ENCODE results near the gene IGSF11. TPM values are rescaled to one million over a fixed set of nuclear protein-coding genes. Genes with fewer than 3 reads are reported as not detected.
A peak's percentile ranks its signal among the peaks of the same experiment; 100 is the strongest.

Gene IGSF11
- total RNA-seq, 2 experiments from 2014 or later: 2.0 to 2.5 TPM

DNA sequence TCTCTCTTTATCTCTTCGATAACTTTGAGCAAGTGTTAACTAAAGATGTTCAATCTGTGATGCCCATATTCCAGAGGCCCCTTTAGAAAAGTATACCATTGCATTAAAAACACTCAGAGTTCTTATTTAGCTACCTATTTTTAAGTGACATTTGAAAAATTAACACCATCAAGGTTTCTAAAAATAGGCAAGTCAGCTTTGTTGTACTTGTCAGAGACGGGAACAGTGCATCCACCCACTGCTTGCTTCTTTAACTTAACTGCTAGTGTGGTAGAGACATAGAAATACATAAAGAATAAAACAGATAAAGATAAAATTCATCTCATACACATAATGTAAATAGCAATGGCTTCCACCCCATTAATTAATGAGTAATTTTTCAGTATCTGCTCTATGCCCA, 66.0 kb downstream of the IGSF11 start:
- no peaks in the 10 kb centered on the region for H3K36me3 Mint-ChIP-seq (ENCODE audit: low read depth)
- no peak overlapping the region for H3K27ac Mint-ChIP-seq
- H3K4me1 Mint-ChIP-seq (ENCODE audit: low read depth): no peaks in the 10 kb centered on the region
- CTCF ChIA-PET: interaction anchor here (1.2 to 3.1 kb wide), 2 partner anchors 13 to 85 kb away, joined by 5 to 17 read pairs; no protein-coding TSS in a partner anchor
- ATAC-seq (no peak), DNase-seq (no peak)
- POLR2A ChIA-PET: no interaction called here
- H3K27me3 Mint-ChIP-seq (ENCODE audit: low read depth): peaks cover 14% of the 10 kb centered on the region
- no peak overlapping the region for H3K4me3 Mint-ChIP-seq
- no peaks in the 10 kb centered on the region for H3K9me3 Mint-ChIP-seq (ENCODE audit: insufficient read depth)

DNA sequence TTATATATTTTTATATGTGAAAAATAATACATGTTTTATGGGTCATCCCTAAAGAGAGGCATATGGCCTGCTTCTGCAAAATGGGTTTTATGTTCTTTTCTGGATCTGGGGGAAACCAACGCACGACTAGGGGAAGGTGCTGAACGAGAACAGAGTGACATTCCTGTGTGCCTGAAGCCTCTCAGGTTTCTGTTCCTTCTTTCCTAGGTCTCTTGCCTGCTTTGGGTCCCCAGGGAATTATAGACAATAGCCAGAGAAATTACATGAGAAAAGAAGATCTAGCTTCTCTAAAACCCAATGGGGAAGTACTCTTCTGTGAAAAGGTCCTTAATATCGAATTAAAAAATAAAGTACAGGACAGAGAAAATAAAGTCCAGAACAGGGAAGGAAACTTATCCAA, 66.5 kb downstream of the IGSF11 start:
- H3K36me3 Mint-ChIP-seq (ENCODE audit: low read depth): no peaks in the 10 kb centered on the region
- no peaks in the 10 kb centered on the region for H3K4me1 Mint-ChIP-seq (ENCODE audit: low read depth)
- CTCF ChIA-PET: interaction anchor here (0.8 to 3.1 kb wide), 5 partner anchors 12 to 85 kb away, joined by 3 to 17 read pairs (median 5); partner anchors contain the start of gene IGSF11
- no peaks in the 10 kb centered on the region for H3K9me3 Mint-ChIP-seq (ENCODE audit: insufficient read depth)
- H3K4me3 Mint-ChIP-seq: no peak overlapping the region
- ATAC-seq: no peak
- H3K27ac Mint-ChIP-seq: no peak overlapping the region
- no peak for DNase-seq
- peaks cover 14% of the 10 kb centered on the region for H3K27me3 Mint-ChIP-seq (ENCODE audit: low read depth)
- POLR2A ChIA-PET: no interaction called here

DNA sequence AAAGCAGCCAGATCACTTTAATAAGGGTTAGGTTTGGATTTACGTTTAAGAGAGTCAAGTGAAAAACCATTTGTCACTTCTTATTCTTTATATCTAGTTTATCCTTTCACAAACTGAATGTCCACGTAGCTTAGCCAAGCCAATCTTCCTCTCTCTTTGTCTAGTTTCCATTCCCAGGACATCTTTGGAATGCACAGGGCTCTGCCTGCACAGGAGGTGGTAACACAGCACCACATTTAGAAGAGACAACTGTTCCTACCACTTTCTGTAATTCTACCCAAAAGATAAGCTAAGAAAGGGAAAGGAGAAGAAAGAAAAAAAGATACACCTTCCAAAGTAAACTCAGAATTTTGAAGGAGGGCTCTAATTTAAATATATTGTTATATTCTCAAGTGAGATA, 67.9 kb downstream of the IGSF11 start:
- Mint-ChIP-seq H3K36me3 (ENCODE audit: low read depth) (no peaks in the 10 kb centered on the region), H3K4me1 (ENCODE audit: low read depth) (no peaks in the 10 kb centered on the region), H3K9me3 (ENCODE audit: insufficient read depth) (no peaks in the 10 kb centered on the region), H3K27ac (no peak overlapping the region), H3K27me3 (ENCODE audit: low read depth) (peaks cover 12% of the 10 kb centered on the region), H3K4me3 (no peak overlapping the region)
- no peak for ATAC-seq
- ChIA-PET CTCF (interaction anchor here (1.4 to 3.1 kb wide), 3 partner anchors 9 to 83 kb away, joined by 3 to 17 read pairs (median 4); no protein-coding TSS in a partner anchor), POLR2A (no interaction called here)
- no peak for DNase-seq

DNA sequence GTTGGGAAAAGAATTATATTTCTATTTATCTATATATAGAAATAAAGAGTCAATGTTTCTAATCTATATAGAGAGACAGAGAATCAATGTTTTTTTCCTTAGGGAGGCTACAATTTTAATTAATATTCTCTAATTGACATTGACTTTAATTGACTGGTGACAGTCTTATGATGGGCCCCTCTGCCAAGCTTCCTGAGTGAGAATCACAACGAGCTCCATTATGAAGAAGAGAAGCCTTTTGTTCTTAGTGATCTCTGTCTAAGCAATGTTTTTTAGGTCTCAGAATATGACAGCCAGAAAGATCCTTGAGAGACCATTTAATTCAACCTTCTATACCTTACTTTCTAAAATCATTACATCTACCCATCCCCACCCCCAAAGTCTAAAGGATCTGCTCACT, 70.9 kb downstream of the IGSF11 start:
- H3K9me3 Mint-ChIP-seq (ENCODE audit: insufficient read depth): no peaks in the 10 kb centered on the region
- no peak overlapping the region for H3K4me3 Mint-ChIP-seq
- peaks cover 8% of the 10 kb centered on the region for H3K27me3 Mint-ChIP-seq (ENCODE audit: low read depth)
- ChIA-PET POLR2A (no interaction called here), CTCF (interaction anchor here (0.6 kb wide), 1 partner anchor 79 kb away, joined by 5 read pairs; no protein-coding TSS in a partner anchor)
- no peaks in the 10 kb centered on the region for H3K4me1 Mint-ChIP-seq (ENCODE audit: low read depth)
- ATAC-seq (no peak), DNase-seq (no peak)
- H3K36me3 Mint-ChIP-seq (ENCODE audit: low read depth): no peaks in the 10 kb centered on the region
- H3K27ac Mint-ChIP-seq: no peak overlapping the region

DNA sequence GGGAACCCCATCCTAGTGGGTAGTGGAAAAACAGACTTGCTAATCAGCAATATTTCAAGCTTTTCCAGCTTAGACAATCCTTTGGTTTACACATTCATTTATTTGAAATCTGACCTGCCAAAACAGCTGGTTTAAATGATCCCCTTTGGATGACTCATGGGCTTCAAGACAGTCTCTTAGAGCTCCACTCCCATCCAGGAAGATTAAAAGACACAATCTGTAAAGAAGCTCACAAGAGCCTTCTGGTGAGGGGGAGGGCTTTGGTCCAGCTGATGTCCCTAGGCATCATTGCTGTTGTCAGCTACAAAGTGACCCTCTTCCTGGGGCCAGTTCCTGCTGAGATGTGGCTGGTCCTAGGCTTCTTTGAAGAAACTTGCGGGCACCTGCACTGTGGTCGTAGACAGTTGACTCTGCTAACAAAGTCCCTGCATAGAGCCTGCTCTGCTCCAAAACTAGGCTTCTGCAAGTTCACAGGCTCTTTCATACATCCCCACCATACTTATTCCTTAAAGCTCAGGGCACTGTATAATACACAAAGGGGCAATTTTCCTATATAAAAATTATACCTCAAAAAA, 73.7 kb downstream of the IGSF11 start:
- CTCF ChIA-PET: interaction anchor here (1.0 to 1.7 kb wide), 5 partner anchors 10 to 76 kb away, joined by 3 to 15 read pairs (median 3); partner anchors contain the start of gene IGSF11
- peaks cover 2% of the 10 kb centered on the region for H3K27me3 Mint-ChIP-seq (ENCODE audit: low read depth)
- no peak overlapping the region for H3K4me3 Mint-ChIP-seq
- POLR2A ChIA-PET: interaction anchor here (1.0 kb wide), 1 partner anchor 11 kb away, joined by 4 read pairs; no protein-coding TSS in a partner anchor
- DNase-seq (no peak), ATAC-seq (no peak)
- H3K4me1 Mint-ChIP-seq (ENCODE audit: low read depth): peaks cover 20% of the 10 kb centered on the region
- H3K36me3 Mint-ChIP-seq (ENCODE audit: low read depth): peaks cover 5% of the 10 kb centered on the region
- no peaks in the 10 kb centered on the region for H3K9me3 Mint-ChIP-seq (ENCODE audit: insufficient read depth)
- H3K27ac Mint-ChIP-seq: no peak overlapping the region

DNA sequence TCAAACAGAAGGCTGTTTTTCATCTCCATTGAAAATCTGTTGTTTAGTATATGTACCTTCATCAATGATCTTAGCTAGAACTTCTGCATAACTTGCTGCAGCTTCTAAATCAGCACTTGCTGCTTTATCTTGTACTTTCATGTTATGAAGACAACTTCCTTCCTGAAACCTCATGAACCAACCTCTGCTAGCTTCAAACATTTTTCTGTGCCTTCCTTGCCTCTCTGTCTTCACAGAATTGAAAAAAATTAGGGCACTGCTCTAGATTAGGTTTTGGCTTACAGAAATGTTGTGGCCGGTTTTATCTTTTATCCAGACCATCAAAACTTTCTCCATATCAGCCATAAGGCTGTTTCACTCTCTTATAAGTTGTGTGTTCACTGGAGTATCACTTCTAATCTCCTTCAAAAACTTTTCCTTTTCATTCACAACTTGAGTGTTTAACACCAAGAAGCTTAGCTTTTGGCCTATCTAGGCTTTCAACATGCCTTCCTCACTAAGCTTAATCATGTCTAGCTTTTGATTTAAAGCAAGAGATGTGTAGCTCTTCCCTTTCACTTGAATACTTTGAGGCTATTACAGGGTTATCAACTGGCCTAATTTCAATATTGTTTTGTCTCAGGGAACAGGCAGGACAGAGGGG, 78.6 kb downstream of the IGSF11 start:
- Mint-ChIP-seq H3K27me3 (ENCODE audit: low read depth) (no peaks in the 10 kb centered on the region), H3K4me1 (ENCODE audit: low read depth) (peaks cover 47% of the 10 kb centered on the region), H3K9me3 (ENCODE audit: insufficient read depth) (peaks cover 5% of the 10 kb centered on the region), H3K4me3 (peak overlapping the region; percentile 30), H3K36me3 (ENCODE audit: low read depth) (peaks cover 17% of the 10 kb centered on the region), H3K27ac (peak overlapping the region; percentile 92)
- ATAC-seq: peak; percentile 87
- peak; percentile 26 for DNase-seq
- ChIA-PET CTCF (interaction anchor here (0.6 to 3.5 kb wide), 7 partner anchors 11 to 285 kb away, joined by 3 to 36 read pairs (median 3); partner anchors contain the start of genes B4GALT4 and IGSF11), POLR2A (interaction anchor here (0.9 to 1.1 kb wide), 2 partner anchors 13 to 25 kb away, joined by 3 to 4 read pairs; no protein-coding TSS in a partner anchor)

DNA sequence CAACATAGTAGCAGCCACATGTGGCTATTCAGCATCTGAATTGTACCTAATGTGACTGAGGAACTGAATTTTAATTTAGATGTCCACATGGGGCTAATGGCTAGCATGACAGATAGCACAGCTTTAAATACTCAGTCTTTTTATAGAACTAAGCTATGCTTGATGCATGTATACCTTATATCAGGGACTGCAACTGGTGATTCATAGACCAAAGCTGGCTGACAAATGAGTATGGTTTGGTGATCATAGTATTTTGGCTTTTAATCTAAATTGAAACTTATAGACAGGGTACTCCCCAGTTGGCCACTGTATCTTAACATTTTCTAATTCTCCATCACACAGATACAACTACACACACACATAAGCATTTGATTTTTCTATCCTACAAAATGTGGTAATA, 83.6 kb downstream of the IGSF11 start:
- ChIA-PET POLR2A (no interaction called here), CTCF (interaction anchor here (0.7 to 1.8 kb wide), 2 partner anchors 10 to 83 kb away, joined by 3 to 6 read pairs; partner anchors contain the start of gene IGSF11)
- no peak overlapping the region for H3K27ac Mint-ChIP-seq
- H3K36me3 Mint-ChIP-seq (ENCODE audit: low read depth): peaks cover 12% of the 10 kb centered on the region
- peaks cover 5% of the 10 kb centered on the region for H3K9me3 Mint-ChIP-seq (ENCODE audit: insufficient read depth)
- H3K4me1 Mint-ChIP-seq (ENCODE audit: low read depth): peaks cover 57% of the 10 kb centered on the region
- no peak for DNase-seq
- no peaks in the 10 kb centered on the region for H3K27me3 Mint-ChIP-seq (ENCODE audit: low read depth)
- no peak overlapping the region for H3K4me3 Mint-ChIP-seq
- ATAC-seq: no peak

DNA sequence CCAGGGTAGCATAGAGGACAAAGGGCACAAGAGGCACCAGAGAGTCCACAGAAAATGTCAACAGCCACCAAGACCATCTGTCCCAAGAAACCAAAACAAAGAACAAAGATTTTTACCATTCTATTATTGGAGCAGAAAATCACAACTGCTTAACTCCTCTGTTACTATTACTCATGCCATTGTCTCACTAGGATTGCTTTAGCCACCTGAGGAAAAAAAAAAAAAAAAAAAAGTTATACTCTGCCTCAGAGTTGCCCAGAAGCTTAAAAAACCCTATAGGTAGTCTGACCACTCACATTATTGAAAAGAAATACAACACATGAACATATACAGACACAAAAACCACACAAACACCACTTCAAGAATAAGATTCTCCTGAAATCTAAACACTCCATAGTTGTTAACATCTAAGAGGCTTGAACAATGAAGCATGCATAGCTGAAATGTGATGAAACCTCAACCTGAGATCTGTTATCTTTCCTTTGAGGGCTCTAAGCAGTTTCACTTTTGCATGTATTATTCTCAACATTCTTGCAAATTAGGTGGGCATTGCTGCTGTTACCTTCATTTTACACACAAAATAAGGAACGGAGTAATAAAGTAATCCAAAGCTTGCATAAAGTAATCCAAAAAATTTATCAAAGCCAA, 85.4 kb downstream of the IGSF11 start:
- H3K9me3 Mint-ChIP-seq (ENCODE audit: insufficient read depth): peaks cover 5% of the 10 kb centered on the region
- peak overlapping the region; percentile 93 for H3K27ac Mint-ChIP-seq
- ChIA-PET POLR2A (interaction anchor here (0.7 kb wide), 1 partner anchor 12 kb away, joined by 4 read pairs; no protein-coding TSS in a partner anchor), CTCF (interaction anchor here (1.1 kb wide), 1 partner anchor 85 kb away, joined by 7 read pairs; the partner anchor contains the start of gene IGSF11)
- ATAC-seq (peak; percentile 96), DNase-seq (no peak)
- peaks cover 45% of the 10 kb centered on the region for H3K4me1 Mint-ChIP-seq (ENCODE audit: low read depth)
- no peaks in the 10 kb centered on the region for H3K27me3 Mint-ChIP-seq (ENCODE audit: low read depth)
- peaks cover 8% of the 10 kb centered on the region for H3K36me3 Mint-ChIP-seq (ENCODE audit: low read depth)
- H3K4me3 Mint-ChIP-seq: peak overlapping the region; percentile 60

DNA sequence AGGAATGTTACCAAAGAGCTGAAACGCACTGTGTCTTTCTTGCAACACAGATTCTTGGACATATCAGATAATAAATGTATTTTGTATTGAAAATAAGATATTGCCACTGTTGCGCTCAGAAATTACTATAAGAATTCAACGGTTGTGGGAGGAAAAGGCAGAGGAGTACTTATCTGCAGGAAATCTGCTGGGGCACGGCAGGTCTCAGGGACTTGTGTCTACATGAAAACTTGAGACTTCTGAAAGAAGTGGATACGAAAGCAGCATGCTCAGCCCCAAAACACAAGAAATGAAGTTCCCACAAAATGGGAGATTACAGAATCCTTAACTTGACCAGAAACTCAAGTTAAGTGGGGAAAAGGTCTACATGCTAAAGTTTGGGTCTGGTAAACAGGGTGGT, 86.5 kb downstream of the IGSF11 start:
- CTCF ChIA-PET: no interaction called here
- POLR2A ChIA-PET: no interaction called here
- Mint-ChIP-seq H3K4me1 (ENCODE audit: low read depth) (peaks cover 46% of the 10 kb centered on the region), H3K36me3 (ENCODE audit: low read depth) (peaks cover 3% of the 10 kb centered on the region), H3K9me3 (ENCODE audit: insufficient read depth) (no peaks in the 10 kb centered on the region), H3K27me3 (ENCODE audit: low read depth) (no peaks in the 10 kb centered on the region), H3K27ac (peak overlapping the region; percentile 24), H3K4me3 (peak overlapping the region; percentile 37)
- no peak for DNase-seq
- ATAC-seq: no peak

DNA sequence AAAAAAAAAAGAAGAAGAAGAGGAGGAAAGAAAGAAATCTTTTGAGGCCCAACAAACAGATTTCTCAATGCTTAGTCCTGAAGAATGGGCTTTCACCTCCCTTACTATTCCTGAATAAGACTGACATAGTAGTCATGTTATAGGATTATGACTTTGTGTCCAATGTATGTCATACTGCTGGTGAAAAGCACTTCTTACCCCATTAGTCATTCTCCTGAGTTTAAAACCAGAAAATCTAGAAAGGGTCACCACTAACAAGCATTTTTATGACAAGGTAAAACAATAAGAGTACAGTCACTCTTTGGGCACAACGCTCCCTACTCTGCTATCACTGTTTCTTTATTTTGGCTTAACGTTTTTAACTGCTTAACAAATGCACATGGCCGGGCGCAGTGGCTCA, 88.2 kb downstream of the IGSF11 start:
- no peaks in the 10 kb centered on the region for H3K27me3 Mint-ChIP-seq (ENCODE audit: low read depth)
- H3K27ac Mint-ChIP-seq: no peak overlapping the region
- no peaks in the 10 kb centered on the region for H3K36me3 Mint-ChIP-seq (ENCODE audit: low read depth)
- DNase-seq (no peak), ATAC-seq (no peak)
- POLR2A ChIA-PET: no interaction called here
- no peaks in the 10 kb centered on the region for H3K9me3 Mint-ChIP-seq (ENCODE audit: insufficient read depth)
- H3K4me1 Mint-ChIP-seq (ENCODE audit: low read depth): peaks cover 58% of the 10 kb centered on the region
- CTCF ChIA-PET: no interaction called here
- H3K4me3 Mint-ChIP-seq: no peak overlapping the region

DNA sequence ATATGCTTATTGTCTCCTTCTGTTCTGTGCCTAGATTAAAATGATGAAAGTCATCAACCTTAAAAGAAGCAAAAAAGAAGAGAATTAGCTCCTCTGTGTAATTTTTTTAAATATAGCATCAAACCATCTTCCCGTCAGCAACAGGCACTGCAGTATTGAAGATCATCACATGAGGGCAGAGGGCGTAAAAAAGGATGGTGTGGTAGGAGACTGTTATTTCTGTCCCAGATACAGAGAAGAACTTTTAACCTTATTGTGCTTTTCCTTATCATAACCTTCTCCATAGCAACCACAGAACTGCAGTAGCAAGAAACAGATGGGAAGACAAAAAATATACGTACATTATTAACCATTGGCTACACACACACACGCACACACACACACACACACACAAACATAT, 88.8 kb downstream of the IGSF11 start:
- ChIA-PET POLR2A (interaction anchor here (0.5 kb wide), 1 partner anchor 642 kb away, joined by 3 read pairs; no protein-coding TSS in a partner anchor), CTCF (interaction anchor here (1.0 kb wide), 2 partner anchors 61 to 88 kb away, joined by 3 to 4 read pairs; partner anchors contain the start of gene IGSF11)
- DNase-seq: no peak
- H3K4me3 Mint-ChIP-seq: no peak overlapping the region
- ATAC-seq: no peak
- peaks cover 52% of the 10 kb centered on the region for H3K4me1 Mint-ChIP-seq (ENCODE audit: low read depth)
- H3K36me3 Mint-ChIP-seq (ENCODE audit: low read depth): no peaks in the 10 kb centered on the region
- H3K27me3 Mint-ChIP-seq (ENCODE audit: low read depth): no peaks in the 10 kb centered on the region
- H3K9me3 Mint-ChIP-seq (ENCODE audit: insufficient read depth): no peaks in the 10 kb centered on the region
- H3K27ac Mint-ChIP-seq: no peak overlapping the region
